Measurements from ENCODE around the gene MAPKAP1. TPM values are rescaled to one million over a fixed set of nuclear protein-coding genes. Genes with fewer than 3 reads are reported as not detected.
A peak's percentile ranks its signal among the peaks of the same experiment; 100 is the strongest.

Gene MAPKAP1
- total RNA-seq, 1 donor from 2014 or later: 56.6 TPM

DNA sequence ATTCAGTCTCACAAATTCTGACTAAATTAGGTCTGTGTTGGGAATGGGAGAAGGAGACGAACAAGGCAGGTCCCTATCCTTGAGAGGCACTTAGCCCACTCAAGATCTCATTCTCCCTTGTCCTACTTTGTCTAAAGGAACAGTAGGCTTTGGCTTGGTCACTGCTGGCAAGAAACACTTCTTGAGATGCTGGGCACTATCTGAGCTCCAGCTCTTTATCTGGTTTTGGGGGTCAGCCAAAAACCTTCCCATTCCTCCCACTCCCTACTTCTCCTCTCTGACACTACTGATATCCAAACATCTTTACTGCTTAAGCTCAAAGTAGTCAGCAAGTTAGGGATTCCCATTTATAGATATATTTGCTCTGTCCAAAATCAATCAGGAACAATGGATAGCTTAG, 155.2 kb downstream of the MAPKAP1 start:
- H3K4me1 ChIP-seq: peaks cover 16% of the 10 kb centered on the region
- H3K9me3 ChIP-seq (ENCODE audit: low read depth): no peaks in the 10 kb centered on the region
- TF ChIP-seq CTCF (IDR thresholded peaks at IDR 0.05): no peak
- TF ChIP-seq EZH2 (IDR thresholded peaks at IDR 0.05): no peak
- no peak for TF ChIP-seq EZH2phosphoT487 (IDR thresholded peaks at IDR 0.05)
- Mint-ChIP-seq H3K36me3 (peaks cover 6% of the 10 kb centered on the region), H3K27ac (no peak overlapping the region), H3K27me3 (ENCODE audit: insufficient read depth, low read depth) (no peaks in the 10 kb centered on the region), H3K4me3 (no peak overlapping the region), H3K9me3 (no peaks in the 10 kb centered on the region), H3K4me1 (peaks cover 28% of the 10 kb centered on the region)
- no peaks in the 10 kb centered on the region for H3K36me3 ChIP-seq
- peaks cover 5% of the 10 kb centered on the region for H3K79me2 ChIP-seq (ENCODE audit: low read depth)
- H3F3A ChIP-seq (ENCODE audit: low read depth): peaks cover 4% of the 10 kb centered on the region
- no peaks in the 10 kb centered on the region for H4K20me1 ChIP-seq (ENCODE audit: low read depth)
- H3K9ac ChIP-seq: no peak overlapping the region
- no peak for DNase-seq (ENCODE audit: low spot score)
- no peak overlapping the region for H3K4me2 ChIP-seq
- H2AFZ ChIP-seq (replicated peaks): no peak overlapping the region
- no peak overlapping the region for H3K4me3 ChIP-seq
- no peaks in the 10 kb centered on the region for H3K27me3 ChIP-seq
- H3K27ac ChIP-seq: no peak overlapping the region

- Mint-ChIP-seq H3K9me3 (no peaks in the 10 kb centered on the region), H3K27me3 (ENCODE audit: insufficient read depth, low read depth) (no peaks in the 10 kb centered on the region), H3K27ac (peak overlapping the region; percentile 60), H3K4me3 (no peak overlapping the region), H3K4me1 (peaks cover 28% of the 10 kb centered on the region), H3K36me3 (peaks cover 4% of the 10 kb centered on the region)
- no peaks in the 10 kb centered on the region for H3K9me3 ChIP-seq (ENCODE audit: low read depth)
- no peak overlapping the region for H3K4me3 ChIP-seq
- H3K27ac ChIP-seq: no peak overlapping the region
- no peak overlapping the region for H3K4me2 ChIP-seq
- H3K9ac ChIP-seq: no peak overlapping the region
- peaks cover 20% of the 10 kb centered on the region for H3K4me1 ChIP-seq
- H3K27me3 ChIP-seq: no peaks in the 10 kb centered on the region
- TF ChIP-seq EZH2phosphoT487 (IDR thresholded peaks at IDR 0.05) (no peak), EZH2 (IDR thresholded peaks at IDR 0.05) (no peak), CTCF (IDR thresholded peaks at IDR 0.05) (no peak)
- H2AFZ ChIP-seq (replicated peaks): no peak overlapping the region
- peaks cover 5% of the 10 kb centered on the region for H3K79me2 ChIP-seq (ENCODE audit: low read depth)
- H3F3A ChIP-seq (ENCODE audit: low read depth): peaks cover 4% of the 10 kb centered on the region
- no peaks in the 10 kb centered on the region for H4K20me1 ChIP-seq (ENCODE audit: low read depth)
- H3K36me3 ChIP-seq: no peaks in the 10 kb centered on the region
- DNase-seq (ENCODE audit: low spot score): no peak
Observed at GRCh38 chr9:125549891-125550885, 156.8 kb downstream of the MAPKAP1 start.

- Histone ChIP-seq H3K4me2 (no peak overlapping the region), H3F3A (ENCODE audit: low read depth) (peaks cover 4% of the 10 kb centered on the region), H3K9ac (no peak overlapping the region), H3K27ac (no peak overlapping the region), H3K36me3 (no peaks in the 10 kb centered on the region), H3K27me3 (no peaks in the 10 kb centered on the region), H4K20me1 (ENCODE audit: low read depth) (no peaks in the 10 kb centered on the region), H3K4me1 (peaks cover 20% of the 10 kb centered on the region), H3K9me3 (ENCODE audit: low read depth) (no peaks in the 10 kb centered on the region), H3K79me2 (ENCODE audit: low read depth) (peaks cover 5% of the 10 kb centered on the region), H3K4me3 (no peak overlapping the region), H2AFZ (replicated peaks) (no peak overlapping the region)
- Mint-ChIP-seq H3K36me3 (peaks cover 4% of the 10 kb centered on the region), H3K27ac (peak overlapping the region; percentile 60), H3K4me1 (peaks cover 28% of the 10 kb centered on the region), H3K9me3 (no peaks in the 10 kb centered on the region), H3K4me3 (no peak overlapping the region), H3K27me3 (ENCODE audit: insufficient read depth, low read depth) (no peaks in the 10 kb centered on the region)
- TF ChIP-seq EZH2phosphoT487 (IDR thresholded peaks at IDR 0.05): no peak
- no peak for TF ChIP-seq EZH2 (IDR thresholded peaks at IDR 0.05)
- TF ChIP-seq CTCF (IDR thresholded peaks at IDR 0.05): no peak
- no peak for DNase-seq (ENCODE audit: low spot score)
Observed at GRCh38 chr9:125549465-125549871, 157.5 kb downstream of the MAPKAP1 start.
